Epithelial cell of proximal tubule (primary cell): ENCODE results near the gene SLC37A1. TPM values are rescaled to one million over a fixed set of nuclear protein-coding genes. Genes with fewer than 3 reads are reported as not detected.

ENCODE experiments used
- DNase-seq: peaks from one replicate; pipeline ENCODE4 v3.0.0-alpha.2; 2011; ENCODE audit warnings: low read depth
- H3K4me3 ChIP-seq: 2 replicates; pipeline ENCODE4 v1.5.1; 2011; ENCODE audit warnings: low read depth, mild to moderate bottlenecking, low read length
- CTCF ChIP-seq: conservative IDR thresholded peaks from 2 replicates; pipeline ENCODE4 v1.5.1; 2012; ENCODE audit warnings: low read depth, mild to moderate bottlenecking, low read length
- total RNA-seq: library from RNA; depleted of rRNA; stranded (reverse); fragments of >200 nt; gene quantifications from 2 replicates; pipeline ENCODE4 v1.2.3, GENCODE V29; 2015

Gene SLC37A1
- total RNA-seq, 1 donor from 2014 or later: 16.4 TPM

GRCh38 chr21:42503711-42504110 is 9.9 kb upstream of the SLC37A1 start:
- no peak overlapping the region for H3K4me3 ChIP-seq
- no peak for TF ChIP-seq CTCF
- DNase-seq: no peak

GRCh38 chr21:42505090-42505726 is 8.4 kb upstream of the SLC37A1 start:
- DNase-seq: no peak
- H3K4me3 ChIP-seq: no peak overlapping the region
- no peak for TF ChIP-seq CTCF

GRCh38 chr21:42507418-42507817 is 6.2 kb upstream of the SLC37A1 start:
- no peak for DNase-seq
- H3K4me3 ChIP-seq: no peak overlapping the region
- no peak for TF ChIP-seq CTCF

- H3K4me3 ChIP-seq: no peak overlapping the region
- DNase-seq: no peak
- no peak for TF ChIP-seq CTCF
These were observed 5.3 kb upstream of the SLC37A1 start for GRCh38 chr21:42508371-42508770.

GRCh38 chr21:42509244-42509643 is 4.4 kb upstream of the SLC37A1 start:
- no peak overlapping the region for H3K4me3 ChIP-seq
- no peak for DNase-seq
- TF ChIP-seq CTCF: no peak

GRCh38 chr21:42512346-42513034 is 1.2 kb upstream of the SLC37A1 start:
- TF ChIP-seq CTCF: no peak
- no peak for DNase-seq
- no peak overlapping the region for H3K4me3 ChIP-seq
